HG02885 (cell line): ENCODE data around the gene GRB10.

ENCODE experiments used
- ATAC-seq: cut with Tn5 transposase; IDR thresholded peaks from one replicate; pipeline ENCODE4 v1.9.1; 2021; ENCODE audit warnings: mild to moderate bottlenecking; ENCODE audit not compliant: unreplicated experiment, poor library complexity

The GRB10 gene

DNA sequence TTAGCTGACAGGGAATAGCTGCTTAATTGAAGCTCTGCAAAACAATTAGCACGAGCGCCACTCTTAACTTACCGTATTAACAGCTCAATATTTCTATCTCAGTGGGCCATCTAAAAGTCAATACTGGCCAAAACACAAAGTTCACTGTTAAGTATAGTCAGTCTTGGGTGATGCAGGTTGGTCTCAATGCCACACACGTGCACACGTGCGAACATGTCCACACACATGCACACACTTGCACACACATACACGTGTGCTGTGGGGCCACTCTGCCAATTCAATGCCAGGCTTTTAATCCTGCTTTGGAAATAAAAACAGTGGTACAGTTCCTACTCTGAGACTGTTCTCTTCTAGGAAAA is 105.1 kb downstream of the GRB10 start:
- ATAC-seq: no peak

DNA sequence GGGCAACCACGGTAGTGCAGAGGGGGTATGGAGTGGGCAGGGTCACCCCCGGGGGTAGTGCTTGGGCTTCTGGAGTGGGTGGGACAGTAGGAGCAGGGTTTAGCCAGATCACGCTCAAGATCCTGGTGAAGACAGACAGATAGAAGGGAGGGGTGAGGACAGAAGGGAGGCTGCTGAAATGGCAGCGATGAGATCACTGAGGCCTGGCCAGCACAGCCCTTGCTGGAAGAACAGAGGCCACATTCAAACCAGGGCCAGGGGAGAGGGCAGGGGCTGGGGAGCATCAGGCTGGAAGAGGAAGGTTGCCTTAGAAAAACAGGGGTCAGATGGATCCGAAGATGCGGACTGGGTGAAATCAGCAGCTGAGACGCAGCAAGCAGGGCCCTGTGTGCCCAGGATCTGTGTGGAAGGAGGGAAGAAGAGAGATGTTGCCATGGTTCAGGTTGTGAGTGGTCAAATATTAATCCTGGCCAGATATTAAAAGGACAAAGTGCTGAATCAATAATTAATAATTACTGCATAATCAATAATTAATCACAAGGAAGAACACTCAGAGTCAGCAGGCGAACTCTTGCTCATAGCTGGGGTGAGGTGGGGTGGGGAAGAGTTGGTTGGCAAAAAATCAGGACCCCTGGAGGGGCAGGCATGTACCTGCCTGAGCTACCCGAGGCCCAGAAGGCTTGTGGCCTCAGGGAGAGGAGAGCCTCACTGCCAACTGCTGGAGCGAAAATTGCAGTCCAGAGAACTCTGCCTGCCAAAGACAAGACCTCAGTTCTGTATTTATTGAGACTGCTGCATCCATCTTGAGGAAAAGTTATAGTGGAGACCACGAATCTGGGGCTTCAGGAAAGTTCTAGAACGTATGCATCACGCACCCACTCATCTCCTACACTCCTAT is 105.7 kb downstream of the GRB10 start:
- no peak for ATAC-seq

- ATAC-seq: no peak
Observed at GRCh38 chr7:50676079-50676478, 106.6 kb downstream of the GRB10 start.

DNA sequence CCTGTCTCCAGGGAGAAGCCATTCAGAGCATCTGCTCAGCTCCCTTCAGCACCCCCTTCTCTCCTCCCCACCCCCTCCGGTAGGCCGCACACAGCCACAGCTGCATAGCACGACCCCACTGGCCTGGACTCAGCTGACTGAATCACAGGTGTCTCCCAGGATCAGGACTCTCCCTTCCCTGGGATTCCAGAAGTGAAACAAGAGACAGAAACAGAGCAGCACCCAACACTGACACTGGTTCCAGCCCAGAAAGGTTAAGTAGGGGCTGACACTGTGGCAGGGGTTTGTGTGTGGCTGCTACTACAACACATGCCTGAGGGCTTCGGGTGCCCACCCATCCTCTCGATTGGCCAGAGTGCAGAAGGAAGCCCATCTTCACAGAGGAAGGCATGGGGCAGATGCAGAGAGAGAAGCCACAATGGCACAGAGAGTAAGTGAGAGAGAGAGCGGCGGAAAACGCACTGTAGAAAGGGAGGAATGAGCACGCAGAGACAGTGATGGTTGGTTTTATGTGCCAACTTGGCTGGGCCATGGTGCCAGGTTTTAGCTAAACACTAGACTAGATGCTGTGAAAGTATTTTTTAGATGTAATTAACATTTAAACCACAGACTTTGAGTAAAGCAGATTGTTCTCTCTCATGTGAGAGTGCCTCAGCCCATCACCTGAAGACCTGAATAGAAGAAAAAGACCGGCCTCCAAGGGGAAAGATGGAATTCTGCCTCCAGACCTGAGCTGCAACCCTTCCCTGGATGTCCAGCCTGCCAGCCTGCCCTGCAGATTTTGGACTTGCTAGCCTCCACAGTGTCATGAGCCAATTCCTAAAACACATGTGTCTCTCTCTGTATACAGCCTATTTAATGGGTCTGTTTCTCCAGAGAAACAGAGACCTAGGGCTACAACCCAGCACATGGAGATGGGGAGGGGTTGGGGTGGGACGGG is 107.5 kb downstream of the GRB10 start:
- no peak for ATAC-seq

DNA sequence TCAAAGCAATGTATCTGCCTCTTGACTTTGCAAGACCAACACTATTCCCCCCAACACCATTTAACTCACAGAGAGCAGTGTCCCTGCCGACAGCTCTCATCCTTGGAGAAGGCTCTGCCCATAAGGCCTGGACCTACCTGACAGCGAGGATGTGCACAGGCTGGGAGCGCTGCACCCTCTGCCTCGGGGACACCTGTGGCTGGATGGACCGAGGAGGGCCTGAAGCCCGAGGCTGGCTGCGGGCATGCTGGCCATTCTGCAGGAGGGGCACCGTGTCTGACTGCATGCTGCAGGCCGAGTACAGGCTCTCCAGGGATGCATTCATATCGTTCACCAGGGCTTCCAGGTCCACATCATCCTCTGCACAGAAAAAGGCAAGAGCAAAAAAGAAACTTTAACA is 108.4 kb downstream of the GRB10 start:
- no peak for ATAC-seq

- ATAC-seq: no peak
Observed at GRCh38 chr7:50673096-50673495, 109.6 kb downstream of the GRB10 start.

DNA sequence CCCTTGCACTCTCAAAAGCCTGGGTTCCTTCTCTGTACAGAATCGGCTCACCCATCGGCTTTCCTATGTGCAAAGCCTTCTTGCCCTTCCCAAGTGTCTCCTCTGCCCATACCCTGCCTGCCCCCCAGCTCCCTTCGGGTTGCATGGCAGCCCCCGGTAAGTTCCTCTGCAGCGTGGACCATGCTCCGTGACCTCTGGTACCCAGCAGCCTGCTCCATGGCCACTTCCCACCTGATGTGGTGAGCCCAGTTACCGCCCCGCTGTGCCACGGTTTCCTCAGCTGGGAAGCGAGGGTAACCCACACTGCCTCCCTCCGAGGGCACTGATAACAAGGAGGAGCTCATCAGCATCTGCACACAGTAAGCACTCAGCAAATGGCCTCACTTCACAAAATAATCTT is 110.7 kb downstream of the GRB10 start:
- no peak for ATAC-seq

DNA sequence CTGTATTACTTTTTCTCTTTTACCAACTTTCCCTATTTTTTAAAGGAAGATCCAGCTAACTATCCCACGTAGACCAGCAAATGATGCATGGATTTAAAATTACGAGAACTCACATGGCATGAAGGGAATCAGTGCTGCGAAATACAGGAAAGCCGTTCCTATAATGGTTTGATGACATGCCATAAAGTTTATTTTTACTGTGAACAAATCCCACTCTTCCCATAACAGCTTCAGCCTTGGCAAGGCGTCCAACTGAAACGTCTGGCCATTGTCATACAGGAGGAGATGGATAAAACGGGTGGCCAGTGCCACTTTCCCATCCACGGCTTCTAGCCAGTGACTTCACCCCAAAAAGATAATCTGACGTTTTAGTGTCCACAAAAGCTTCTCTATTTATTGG is 111.3 kb downstream of the GRB10 start:
- no peak for ATAC-seq

DNA sequence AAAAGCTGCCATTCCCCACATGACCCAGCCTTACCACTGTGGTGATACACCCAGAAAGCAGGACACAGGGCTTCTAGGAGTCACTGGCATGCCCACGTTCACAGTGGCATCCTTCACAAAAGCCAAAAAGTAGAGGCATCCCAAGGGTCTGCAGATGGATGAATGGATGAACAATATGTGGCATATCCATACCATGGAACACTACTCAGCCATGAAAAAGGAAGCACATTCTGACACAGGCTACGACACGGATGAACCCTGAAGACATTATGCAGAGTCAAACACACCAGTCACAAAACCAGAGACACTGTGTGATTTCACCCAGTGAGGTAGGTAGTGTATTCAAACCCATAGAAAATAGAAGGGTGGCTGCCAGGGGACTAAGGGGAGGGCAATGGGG is 112.8 kb downstream of the GRB10 start:
- ATAC-seq: no peak

DNA sequence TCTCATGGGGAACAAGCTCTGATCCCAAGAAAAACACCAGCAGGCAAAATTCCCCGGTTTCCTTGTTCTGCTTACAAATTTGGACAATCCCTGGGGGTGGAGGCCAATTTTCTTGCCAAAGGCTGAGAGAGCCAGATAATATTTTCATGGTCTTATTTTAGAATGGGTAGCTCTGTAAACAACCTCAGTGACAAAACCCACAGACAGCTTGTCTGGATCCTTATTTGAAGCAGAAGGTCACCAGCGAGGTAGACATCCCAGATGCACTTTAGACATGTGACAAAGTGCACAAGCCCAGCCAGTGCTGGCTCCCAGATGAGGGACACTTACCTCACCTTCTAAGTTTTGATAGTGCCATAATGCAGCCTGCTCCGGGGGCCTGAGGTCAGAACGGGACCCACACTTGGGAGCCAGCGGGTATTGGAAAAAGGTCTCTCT is 114.9 kb downstream of the GRB10 start:
- no peak for ATAC-seq

DNA sequence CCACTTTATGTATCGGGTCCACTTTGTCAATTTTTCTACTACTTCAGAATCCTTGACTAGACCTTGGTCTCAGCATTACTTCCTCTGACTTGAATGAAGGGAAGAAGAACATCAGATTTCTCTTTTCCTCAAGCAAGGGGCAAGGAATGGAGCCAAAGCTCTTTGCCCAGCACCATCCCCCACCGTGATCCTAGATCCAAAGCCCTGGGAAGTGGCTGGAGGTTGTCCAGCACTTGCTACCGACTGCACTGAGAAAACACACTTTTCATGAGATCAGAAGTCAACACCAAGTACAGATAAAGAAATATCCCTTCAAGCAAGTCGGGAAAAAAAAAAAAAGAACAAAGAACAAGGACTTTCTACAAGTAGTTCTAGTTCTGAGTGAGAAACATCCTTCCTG is 115.4 kb downstream of the GRB10 start:
- no peak for ATAC-seq

- no peak for ATAC-seq
Observed at GRCh38 chr7:50666124-50666496, 116.6 kb downstream of the GRB10 start.

DNA sequence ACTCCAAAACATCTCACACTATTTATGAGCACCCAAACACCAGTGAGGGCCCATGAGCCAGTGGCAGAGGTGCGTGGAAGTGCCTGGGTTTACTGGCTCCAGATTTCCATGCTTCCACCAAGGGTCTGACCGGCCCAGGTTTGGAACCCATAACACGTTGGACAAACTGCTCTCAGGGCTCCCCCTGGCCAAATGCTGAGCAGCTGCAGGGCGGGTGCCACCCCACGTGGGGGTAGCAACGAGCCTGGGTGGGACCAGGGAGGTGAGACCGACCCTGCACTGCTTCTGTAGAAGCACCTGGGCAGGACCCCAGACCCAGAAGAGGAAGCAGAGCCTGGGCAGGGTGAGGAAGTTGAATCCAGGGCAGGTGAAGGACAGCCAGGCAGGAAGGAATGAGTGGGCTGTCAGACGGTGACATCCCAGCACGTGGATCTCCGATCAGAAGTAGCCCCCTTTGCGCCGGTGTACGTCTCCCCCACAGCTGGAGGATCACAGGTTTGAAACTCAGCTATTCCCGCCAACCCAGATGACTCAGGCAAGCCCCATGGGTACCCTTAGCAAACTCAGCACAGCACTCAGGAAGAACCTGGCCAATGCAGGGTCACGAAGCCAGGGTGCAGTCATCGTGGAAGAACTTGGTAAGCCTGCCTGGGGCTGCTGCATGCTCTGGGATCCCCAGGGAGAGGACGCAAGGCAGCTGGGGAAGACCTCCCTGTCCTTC is 117.1 kb downstream of the GRB10 start:
- ATAC-seq: no peak

DNA sequence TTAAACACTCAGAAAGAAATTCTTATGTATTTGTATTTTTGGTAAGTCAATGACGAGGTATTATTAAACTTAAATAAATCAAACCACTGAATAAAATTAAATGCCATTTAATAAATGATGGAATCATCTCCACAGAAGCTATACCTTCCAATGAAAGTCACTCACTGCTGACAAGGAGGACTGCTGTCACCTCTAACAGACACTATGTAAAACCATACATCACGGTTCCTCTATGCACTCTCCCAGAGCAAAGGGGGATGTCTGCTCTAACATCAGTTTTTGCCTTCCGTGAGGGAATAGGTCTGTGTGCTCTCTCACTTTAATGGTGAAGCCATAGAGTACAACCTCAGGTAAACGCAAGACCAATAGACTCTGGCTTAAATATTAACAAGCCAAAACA is 117.8 kb downstream of the GRB10 start:
- ATAC-seq: peak; percentile 34

DNA sequence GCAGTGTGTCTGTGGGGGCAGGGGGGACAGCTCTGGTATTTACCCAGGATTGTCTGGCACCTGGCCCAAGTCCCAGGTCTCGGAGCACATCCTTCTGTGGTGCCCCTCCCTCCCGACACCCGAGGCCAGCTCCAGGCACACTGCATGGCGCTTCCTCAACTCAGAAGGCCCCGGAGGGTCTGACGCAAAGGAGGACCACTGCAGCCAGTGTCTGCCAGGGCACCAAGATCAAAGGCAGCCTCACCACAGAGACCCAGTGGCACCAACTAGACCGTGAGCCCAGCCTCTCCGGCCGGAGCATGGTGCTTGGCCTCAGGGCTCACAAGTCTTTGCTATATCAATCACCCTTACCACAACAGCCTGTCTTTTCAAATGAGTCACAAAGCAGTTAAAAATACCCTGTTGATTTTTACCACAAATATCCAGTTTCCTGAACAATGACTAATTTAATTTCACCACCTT is 118.2 kb downstream of the GRB10 start:
- peak; percentile 70 for ATAC-seq

GRCh38 chr7:50663396-50664102 is 119.1 kb downstream of the GRB10 start:
- ATAC-seq: no peak

- no peak for ATAC-seq
Observed at GRCh38 chr7:50662996-50663395, 119.7 kb downstream of the GRB10 start.

GRCh38 chr7:50662041-50662694 is 120.5 kb downstream of the GRB10 start:
- peak; percentile 4 for ATAC-seq

DNA sequence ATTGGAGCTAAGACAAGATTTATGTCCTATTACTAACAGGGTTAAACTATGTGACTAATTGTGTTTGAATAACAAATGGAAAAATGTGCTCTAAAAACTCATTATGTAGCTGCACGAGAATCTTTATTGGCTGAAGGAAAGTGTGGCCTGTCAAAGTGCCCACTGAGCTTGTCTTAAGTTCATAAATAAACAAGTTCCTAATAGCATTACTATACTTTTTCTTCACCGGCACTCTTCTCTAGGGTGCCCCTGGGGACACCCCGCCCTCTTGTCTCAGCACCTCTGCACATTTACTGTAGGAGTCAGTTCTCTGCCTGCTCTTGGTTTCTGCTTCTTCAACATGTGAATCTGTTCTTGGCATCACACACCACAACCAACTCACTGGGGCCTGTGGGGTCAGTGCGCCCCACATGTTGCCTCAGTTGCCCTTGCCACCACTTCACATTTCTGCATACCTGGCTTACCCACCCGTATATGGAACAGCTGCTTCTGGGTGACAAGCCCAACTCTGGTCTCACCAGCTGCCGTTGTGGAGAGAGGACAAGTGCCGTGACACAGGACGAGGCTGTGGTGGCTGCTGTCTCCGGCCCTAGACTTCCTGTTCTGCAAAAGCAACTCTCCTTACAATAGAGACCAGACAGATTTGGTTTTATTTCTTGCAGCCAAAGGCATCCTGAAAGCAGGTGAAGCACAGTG is 121.2 kb downstream of the GRB10 start:
- peak; percentile 62 for ATAC-seq
